Loucy (cell line): Measurements from ENCODE around the gene ENTREP1.
"Not testable (repeated sequence)": the region's sequence is repeated elsewhere in the genome, so short reads cannot be mapped to it uniquely, and the experiment has no call there.

Source experiments
- CTCF ChIP-seq: fragments of 200-600 bp; sonication (generic); conservative IDR thresholded peaks from 2 replicates; pipeline ENCODE4 v1.5.1; 2014; ENCODE audit warnings: mild to moderate bottlenecking, antibody characterized with exemption, low read length
- EZH2phosphoT487 ChIP-seq: fragments of 200-600 bp; IDR thresholded peaks from 2 replicates; pipeline ENCODE4 v1.6.1; 2018; ENCODE audit warnings: antibody characterized with exemption, mild to moderate bottlenecking, moderate library complexity, borderline replicate concordance

GRCh38 chr9:69306895-69307445, 18.0 kb upstream of the ENTREP1 start:
- TF ChIP-seq CTCF, EZH2phosphoT487: not testable (repeated sequence)
